HG02759 (cell line): Measurements from ENCODE around the gene RCC2.

Experiments used
- ATAC-seq: cut with Tn5 transposase; IDR thresholded peaks from one replicate; pipeline ENCODE4 v1.9.1; 2021; ENCODE audit warnings: mild to moderate bottlenecking, moderate library complexity; ENCODE audit not compliant: unreplicated experiment

Gene RCC2

GRCh38 chr1:17381161-17381560, 58.3 kb downstream of the RCC2 start:
- ATAC-seq: no peak

DNA sequence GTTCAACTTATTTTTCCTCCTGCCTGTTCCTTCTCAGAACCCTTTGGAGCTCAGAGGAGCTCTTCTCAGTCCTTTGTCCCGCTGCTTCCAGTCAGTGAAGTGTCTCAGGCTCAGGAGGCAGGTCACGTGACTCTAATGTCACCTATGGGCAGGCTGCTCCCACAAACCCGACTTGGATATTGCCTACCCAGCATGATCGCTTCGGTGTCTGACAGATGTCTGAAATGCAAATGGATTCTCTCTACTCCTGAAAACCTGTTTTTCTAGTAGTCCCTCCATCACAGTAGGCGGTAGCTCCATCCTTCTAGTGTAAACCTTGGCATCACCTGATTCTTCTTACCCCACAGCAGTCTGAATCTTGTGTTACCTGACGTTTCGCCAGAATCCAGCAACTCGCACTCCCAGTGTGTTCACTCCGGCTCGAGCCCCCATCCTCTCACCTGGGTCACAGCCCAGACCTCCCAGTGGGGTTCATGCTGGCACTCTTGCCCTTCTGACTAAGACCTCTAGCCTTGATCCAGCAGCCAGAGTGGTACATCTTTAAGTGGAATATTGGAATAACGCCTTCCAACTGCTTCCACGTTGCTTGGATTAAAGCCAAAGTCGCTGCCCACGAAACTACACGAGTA, 62.0 kb downstream of the RCC2 start:
- no peak for ATAC-seq

GRCh38 chr1:17375651-17376050, 63.8 kb downstream of the RCC2 start:
- no peak for ATAC-seq

- ATAC-seq: no peak
Measured at GRCh38 chr1:17372955-17373354, 66.5 kb downstream of the RCC2 start.

DNA sequence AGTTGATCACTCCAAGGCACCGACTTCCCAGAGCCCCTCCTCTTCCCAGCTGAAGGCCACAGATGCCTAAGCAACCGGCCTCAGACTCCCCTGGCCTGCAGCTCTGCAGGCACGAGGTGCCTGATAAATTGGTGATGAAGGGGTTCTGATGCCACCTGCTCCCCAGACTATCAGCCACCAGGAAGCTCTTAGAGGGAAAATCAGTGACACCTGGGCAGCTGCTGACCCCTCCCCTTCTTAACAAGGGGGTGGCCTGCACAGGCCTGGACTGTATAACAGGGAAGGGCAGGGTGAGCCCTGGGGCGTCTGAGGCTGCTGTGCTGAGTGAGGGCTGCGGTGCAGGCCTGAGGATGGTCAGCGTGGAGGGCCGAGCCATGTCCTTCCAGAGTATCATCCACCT, 67.6 kb downstream of the RCC2 start, which contains the start of gene PADI6:
PADI6 (plus strand) TSS at position 301 of the 400 bp plus-strand sequence; CDS start at position 351, 50 bp downstream.
- ATAC-seq: no peak

DNA sequence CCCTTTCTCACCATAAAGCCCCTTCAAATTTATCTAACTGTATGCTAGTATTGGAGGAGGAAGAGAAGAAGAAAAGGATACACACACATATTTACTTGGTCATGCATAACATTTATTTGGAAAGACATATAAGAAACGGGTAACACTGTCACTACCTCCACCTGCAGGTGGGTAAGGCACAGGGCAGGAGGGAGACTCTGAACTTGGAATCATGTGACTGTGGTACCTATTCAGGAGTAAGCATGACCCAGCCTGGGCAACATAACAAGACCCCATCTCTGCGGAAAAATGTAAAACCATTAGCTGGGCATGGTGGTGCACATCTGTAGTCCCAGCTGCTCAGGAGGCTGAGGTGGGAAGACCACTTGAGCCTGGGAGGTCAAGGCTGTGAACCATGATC, 68.9 kb downstream of the RCC2 start:
- no peak for ATAC-seq

DNA sequence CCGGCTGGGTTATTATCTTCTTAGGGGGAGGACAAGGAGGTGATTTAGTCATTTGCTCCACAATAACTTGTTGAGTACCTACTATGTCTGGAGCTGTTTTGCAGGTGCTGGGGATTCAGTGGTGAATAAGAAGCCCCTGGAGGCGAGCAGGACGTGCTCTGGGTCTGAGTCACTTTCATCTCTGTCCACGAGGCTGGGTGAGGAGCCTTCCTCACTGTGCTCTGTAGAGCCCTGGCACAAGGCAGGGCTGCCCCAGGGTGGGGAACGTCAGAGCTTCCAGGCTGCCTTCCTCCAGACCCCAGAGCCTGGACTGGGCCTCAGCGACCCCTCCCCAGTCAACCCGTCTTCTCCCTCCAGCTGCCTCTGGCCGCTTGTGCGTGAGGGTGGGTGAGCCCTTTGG, 70.0 kb downstream of the RCC2 start:
- no peak for ATAC-seq

DNA sequence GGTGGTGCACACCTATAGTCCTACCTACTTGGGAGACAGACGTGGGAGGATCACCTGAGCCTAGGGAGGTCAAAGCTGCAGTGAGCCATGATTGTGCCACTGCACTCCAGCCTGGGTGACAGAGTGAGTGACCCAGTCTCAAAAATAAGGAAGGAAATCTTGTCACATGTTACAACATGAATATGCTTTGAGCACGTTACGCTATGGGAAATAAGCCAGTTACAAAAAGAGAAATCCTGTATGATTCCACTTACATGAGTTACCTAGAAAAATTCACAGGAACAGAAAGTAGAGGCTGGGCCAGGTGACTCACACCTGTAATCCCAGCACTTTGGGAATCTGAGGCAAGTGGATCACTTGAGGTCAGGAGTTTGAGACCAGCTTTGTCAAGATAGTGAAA, 74.2 kb downstream of the RCC2 start:
- ATAC-seq: no peak

GRCh38 chr1:17363771-17364170, 75.7 kb downstream of the RCC2 start:
- no peak for ATAC-seq

GRCh38 chr1:17363351-17363750, 76.1 kb downstream of the RCC2 start:
- ATAC-seq: no peak

- ATAC-seq: no peak
Measured at GRCh38 chr1:17361687-17362086, 77.8 kb downstream of the RCC2 start.

DNA sequence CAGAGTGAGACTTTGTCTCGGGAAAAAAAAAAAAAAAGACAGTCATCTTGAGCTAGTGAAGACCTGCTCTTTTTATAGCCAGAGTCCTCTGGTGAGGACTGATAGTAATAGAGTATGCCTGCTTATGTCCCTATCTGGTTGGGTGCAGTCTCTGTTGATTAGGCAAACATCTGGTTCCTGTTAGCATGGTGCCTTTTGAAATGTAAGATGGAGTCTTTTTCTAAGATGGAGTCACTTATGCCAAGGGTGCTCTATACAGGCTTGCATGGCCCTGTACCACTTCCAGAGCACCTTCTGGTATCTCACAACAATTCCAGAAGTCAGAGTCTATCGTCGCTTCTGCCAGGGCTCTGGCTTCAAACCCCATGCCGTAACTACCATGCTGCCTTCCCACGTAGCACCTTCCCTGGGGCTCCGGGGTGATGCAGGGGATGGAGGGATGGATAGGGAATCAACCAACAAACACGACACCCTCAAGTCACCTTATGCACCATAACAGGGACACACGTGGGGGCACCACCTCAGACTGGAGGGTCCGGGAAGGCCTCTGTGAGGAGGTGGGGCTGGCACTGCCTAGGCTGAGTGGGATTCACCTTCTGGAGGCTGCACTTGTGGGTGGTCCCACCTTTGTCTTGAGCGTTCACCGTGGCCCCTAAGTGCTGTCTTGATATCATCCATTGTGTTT, 79.1 kb downstream of the RCC2 start:
- ATAC-seq: no peak

GRCh38 chr1:17359808-17360207, 79.7 kb downstream of the RCC2 start:
- ATAC-seq: no peak

DNA sequence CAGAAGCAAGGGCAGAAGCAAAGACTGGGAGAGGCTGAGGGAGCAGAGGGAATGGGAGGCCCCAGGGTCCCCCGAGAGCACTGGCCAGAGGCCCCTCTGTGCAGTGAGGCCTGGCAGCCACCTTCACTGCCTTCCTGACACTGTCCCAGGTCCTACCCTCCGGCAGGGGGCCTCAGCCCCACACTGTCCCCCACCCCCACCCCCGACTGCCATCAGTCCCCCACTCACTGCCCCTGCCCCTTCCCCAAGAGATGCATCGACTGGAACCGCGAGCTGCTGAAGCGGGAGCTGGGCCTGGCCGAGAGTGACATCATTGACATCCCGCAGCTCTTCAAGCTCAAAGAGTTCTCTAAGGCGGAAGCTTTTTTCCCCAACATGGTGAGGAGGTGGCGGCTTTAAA, 80.4 kb downstream of the RCC2 start:
- no peak for ATAC-seq

DNA sequence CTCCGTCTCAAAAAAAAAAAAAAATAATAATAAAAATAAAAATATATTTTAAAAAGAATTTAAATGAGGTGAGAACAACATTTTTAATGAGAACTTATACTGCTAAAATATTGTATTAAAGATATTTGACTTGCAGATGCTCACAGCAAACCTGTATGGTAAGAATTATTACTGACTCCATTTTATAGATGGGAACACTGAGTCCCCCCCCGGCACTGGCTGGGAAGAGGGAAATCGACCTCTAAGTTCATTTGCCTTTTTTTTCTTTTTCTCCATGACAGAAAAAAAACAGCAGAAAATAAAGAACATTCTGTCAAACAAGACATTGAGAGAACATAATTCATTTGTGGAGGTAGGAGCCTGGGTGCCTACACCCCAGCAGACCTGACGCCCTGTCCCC, 80.9 kb downstream of the RCC2 start:
- ATAC-seq: no peak
